ENCODE results near the gene ING2.

DNA sequence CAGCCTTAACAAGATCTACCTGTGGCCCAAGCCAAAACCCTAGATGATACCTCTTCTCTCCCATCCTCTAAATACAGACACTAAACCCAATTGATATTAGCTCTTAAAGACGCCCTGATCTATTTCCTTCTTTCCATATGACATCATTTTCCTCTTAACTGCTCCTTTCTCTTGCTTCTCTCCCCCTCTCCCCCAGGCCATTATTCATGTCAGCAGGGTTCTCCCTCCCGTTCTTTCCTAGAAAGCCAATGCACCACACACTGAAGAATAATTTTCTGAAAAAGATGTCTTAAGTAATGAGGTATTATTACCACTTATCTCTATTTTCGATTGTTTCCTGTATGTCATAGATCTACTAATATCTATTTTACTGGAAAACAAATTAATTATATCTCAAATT is 9.7 kb upstream of the ING2 start:
- TF ChIP-seq, protein P1, sequence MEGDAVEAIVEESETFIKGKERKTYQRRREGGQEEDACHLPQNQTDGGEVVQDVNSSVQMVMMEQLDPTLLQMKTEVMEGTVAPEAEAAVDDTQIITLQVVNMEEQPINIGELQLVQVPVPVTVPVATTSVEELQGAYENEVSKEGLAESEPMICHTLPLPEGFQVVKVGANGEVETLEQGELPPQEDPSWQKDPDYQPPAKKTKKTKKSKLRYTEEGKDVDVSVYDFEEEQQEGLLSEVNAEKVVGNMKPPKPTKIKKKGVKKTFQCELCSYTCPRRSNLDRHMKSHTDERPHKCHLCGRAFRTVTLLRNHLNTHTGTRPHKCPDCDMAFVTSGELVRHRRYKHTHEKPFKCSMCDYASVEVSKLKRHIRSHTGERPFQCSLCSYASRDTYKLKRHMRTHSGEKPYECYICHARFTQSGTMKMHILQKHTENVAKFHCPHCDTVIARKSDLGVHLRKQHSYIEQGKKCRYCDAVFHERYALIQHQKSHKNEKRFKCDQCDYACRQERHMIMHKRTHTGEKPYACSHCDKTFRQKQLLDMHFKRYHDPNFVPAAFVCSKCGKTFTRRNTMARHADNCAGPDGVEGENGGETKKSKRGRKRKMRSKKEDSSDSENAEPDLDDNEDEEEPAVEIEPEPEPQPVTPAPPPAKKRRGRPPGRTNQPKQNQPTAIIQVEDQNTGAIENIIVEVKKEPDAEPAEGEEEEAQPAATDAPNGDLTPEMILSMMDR (conservative IDR thresholded peaks at IDR 0.05; ENCODE audit: low read depth, low read length): no peak
- TF ChIP-seq EZH2 (IDR thresholded peaks at IDR 0.05; ENCODE audit: borderline replicate concordance, low read depth, low read length, poor library complexity, severe bottlenecking): no peak
